ENCODE results near the gene HS6ST1. TPM values are rescaled to one million over a fixed set of nuclear protein-coding genes. Genes with fewer than 3 reads are reported as not detected.

The HS6ST1 gene
- total and polyA plus RNA-seq, 4 donors, result 17.9 to 31.9 (median 25.4) TPM

GRCh38 chr2:128302011-128302743 lies 16.5 kb downstream of the HS6ST1 start:
- Histone ChIP-seq H3K4me3 (ENCODE audit: low read depth in 1 of 3, low read length in 3 of 3) (no peak overlapping the region), H3K27ac (ENCODE audit: low read depth in 1 of 2, low read length in 2 of 2) (peak overlapping the region in 1 of 2 donors; percentile 27), H3K4me1 (ENCODE audit: control insufficient read depth in 4 of 4, insufficient read depth in 4 of 4, low read length in 3 of 4) (peaks cover 30 to 55% (median 40%) of the 10 kb centered on the region in 4 donors), H3K36me3 (ENCODE audit: control insufficient read depth in 4 of 4, insufficient read depth in 3 of 4, low read depth in 1 of 4, low read length in 3 of 4) (no peaks in the 10 kb centered on the region), H3K9me3 (ENCODE audit: control insufficient read depth in 4 of 4, low read length in 3 of 4) (no peaks in the 10 kb centered on the region), H3K27me3 (ENCODE audit: control insufficient read depth in 4 of 4, insufficient read depth in 4 of 4, low read length in 3 of 4) (no peaks in the 10 kb centered on the region), H3K9ac (ENCODE audit: low read depth in 1 of 2, low read length in 2 of 2) (no peak overlapping the region)
- 91% methylated on average over 8 of the region's 8 CpGs for WGBS
- TF ChIP-seq HNF4G (IDR thresholded peaks at IDR 0.05) (no peak), TAF1 (conservative IDR thresholded peaks at IDR 0.05) (no peak), RXRA (IDR thresholded peaks at IDR 0.05) (no peak), ATF3 (IDR thresholded peaks at IDR 0.05) (no peak), GABPA (IDR thresholded peaks at IDR 0.05 in 1 of 2, conservative IDR thresholded peaks at IDR 0.05 in 1 of 2) (no peak), MAX (IDR thresholded peaks at IDR 0.05) (no peak), NR2F2 (IDR thresholded peaks at IDR 0.05) (no peak), RAD21 (IDR thresholded peaks at IDR 0.05) (no peak), FOXA2 (IDR thresholded peaks at IDR 0.05) (no peak), EGR1 (IDR thresholded peaks at IDR 0.05; ENCODE audit: low read depth in 2 of 2) (no peak), YY1 (IDR thresholded peaks at IDR 0.05) (no peak), ZBTB33 (IDR thresholded peaks at IDR 0.05) (no peak), SP1 (IDR thresholded peaks at IDR 0.05) (no peak), HNF4A (conservative IDR thresholded peaks at IDR 0.05) (no peak)
- TF ChIP-seq, protein P1, sequence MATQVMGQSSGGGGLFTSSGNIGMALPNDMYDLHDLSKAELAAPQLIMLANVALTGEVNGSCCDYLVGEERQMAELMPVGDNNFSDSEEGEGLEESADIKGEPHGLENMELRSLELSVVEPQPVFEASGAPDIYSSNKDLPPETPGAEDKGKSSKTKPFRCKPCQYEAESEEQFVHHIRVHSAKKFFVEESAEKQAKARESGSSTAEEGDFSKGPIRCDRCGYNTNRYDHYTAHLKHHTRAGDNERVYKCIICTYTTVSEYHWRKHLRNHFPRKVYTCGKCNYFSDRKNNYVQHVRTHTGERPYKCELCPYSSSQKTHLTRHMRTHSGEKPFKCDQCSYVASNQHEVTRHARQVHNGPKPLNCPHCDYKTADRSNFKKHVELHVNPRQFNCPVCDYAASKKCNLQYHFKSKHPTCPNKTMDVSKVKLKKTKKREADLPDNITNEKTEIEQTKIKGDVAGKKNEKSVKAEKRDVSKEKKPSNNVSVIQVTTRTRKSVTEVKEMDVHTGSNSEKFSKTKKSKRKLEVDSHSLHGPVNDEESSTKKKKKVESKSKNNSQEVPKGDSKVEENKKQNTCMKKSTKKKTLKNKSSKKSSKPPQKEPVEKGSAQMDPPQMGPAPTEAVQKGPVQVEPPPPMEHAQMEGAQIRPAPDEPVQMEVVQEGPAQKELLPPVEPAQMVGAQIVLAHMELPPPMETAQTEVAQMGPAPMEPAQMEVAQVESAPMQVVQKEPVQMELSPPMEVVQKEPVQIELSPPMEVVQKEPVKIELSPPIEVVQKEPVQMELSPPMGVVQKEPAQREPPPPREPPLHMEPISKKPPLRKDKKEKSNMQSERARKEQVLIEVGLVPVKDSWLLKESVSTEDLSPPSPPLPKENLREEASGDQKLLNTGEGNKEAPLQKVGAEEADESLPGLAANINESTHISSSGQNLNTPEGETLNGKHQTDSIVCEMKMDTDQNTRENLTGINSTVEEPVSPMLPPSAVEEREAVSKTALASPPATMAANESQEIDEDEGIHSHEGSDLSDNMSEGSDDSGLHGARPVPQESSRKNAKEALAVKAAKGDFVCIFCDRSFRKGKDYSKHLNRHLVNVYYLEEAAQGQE (IDR thresholded peaks at IDR 0.05), result no peak
- TF ChIP-seq, protein P2, sequence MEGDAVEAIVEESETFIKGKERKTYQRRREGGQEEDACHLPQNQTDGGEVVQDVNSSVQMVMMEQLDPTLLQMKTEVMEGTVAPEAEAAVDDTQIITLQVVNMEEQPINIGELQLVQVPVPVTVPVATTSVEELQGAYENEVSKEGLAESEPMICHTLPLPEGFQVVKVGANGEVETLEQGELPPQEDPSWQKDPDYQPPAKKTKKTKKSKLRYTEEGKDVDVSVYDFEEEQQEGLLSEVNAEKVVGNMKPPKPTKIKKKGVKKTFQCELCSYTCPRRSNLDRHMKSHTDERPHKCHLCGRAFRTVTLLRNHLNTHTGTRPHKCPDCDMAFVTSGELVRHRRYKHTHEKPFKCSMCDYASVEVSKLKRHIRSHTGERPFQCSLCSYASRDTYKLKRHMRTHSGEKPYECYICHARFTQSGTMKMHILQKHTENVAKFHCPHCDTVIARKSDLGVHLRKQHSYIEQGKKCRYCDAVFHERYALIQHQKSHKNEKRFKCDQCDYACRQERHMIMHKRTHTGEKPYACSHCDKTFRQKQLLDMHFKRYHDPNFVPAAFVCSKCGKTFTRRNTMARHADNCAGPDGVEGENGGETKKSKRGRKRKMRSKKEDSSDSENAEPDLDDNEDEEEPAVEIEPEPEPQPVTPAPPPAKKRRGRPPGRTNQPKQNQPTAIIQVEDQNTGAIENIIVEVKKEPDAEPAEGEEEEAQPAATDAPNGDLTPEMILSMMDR (IDR thresholded peaks at IDR 0.05; ENCODE audit: low read depth, low read length, missing input control), result no peak
- DNase-seq (ENCODE audit: low spot score), result no peak
